Psoas muscle (tissue), 8 donors: ENCODE results near the gene RBMS3. TPM values are rescaled to one million over a fixed set of nuclear protein-coding genes. Genes with fewer than 3 reads are reported as not detected.
A peak's percentile ranks its signal among the peaks of the same experiment; 100 is the strongest.

Source experiments
- ATAC-seq, 4 donors: fragments of 200-7000 bp; cut with Tn5 transposase; one replicate each; pipeline ENCODE4 v1.9.1; 2020; ENCODE audit warnings: moderate library complexity in 3 of 4, mild to moderate bottlenecking in 2 of 4
- DNase-seq, 2 donors: peaks; one replicate each; pipeline ENCODE4 v3.0.0-alpha.2; 2020
- H3K27ac ChIP-seq: fragments of 200-600 bp; one replicate; pipeline ENCODE4 v1.8.0; 2022
- H3K27me3 ChIP-seq, 3 donors: fragments of 200-600 bp in 1 of 3; one replicate each; pipeline versions ENCODE4 v1.6.1 to v1.8.0; 2013 to 2022; ENCODE audit warnings: low read length in 2 of 3, mild to moderate bottlenecking in 2 of 3, moderate library complexity in 1 of 3; ENCODE audit not compliant: insufficient read depth in 3 of 3
- H3K36me3 ChIP-seq, 2 donors: fragments of 200-600 bp in 1 of 2; one replicate each; pipeline versions ENCODE4 v1.6.1 to v1.8.0; 2013 to 2022; ENCODE audit warnings: low read depth in 1 of 2, mild to moderate bottlenecking in 1 of 2, moderate library complexity in 1 of 2; ENCODE audit not compliant: insufficient read depth in 1 of 2
- H3K4me1 ChIP-seq: fragments of 200-600 bp; one replicate; pipeline ENCODE4 v1.8.0; 2022
- H3K4me3 ChIP-seq: fragments of 200-600 bp; one replicate; pipeline ENCODE4 v1.8.0; 2022; ENCODE audit warnings: mild to moderate bottlenecking
- H3K9me3 ChIP-seq: fragments of 200-600 bp; one replicate; pipeline ENCODE4 v1.8.0; 2022
- WGBS, 3 donors: extraction: QIAGEN DNeasy Blood & Tissue Kit; methylation state at CpG; one replicate each; pipeline versions ENCODE4 v1.1.6 to v1.1.7; 2013; 5-methylcytosine and 5-hydroxymethylcytosine counted together
- intact Hi-C, 2 donors: fragments of 100-400 bp; cut with DNase I; formaldehyde crosslinking; loops; one replicate each; pipeline versions ENCODE4 v1.11.0 to v1.14.2; 2022
- polyA plus RNA-seq, 3 donors: library from polyadenylated mRNA; stranded (reverse); fragments of 200-250 nt; gene quantifications; one replicate each; pipeline ENCODE4 v1.2.3, GENCODE V29; 2013
- total RNA-seq, 4 donors: library from RNA; stranded (reverse); fragmentation: NEBNext Ultra II Directional in 2 of 4; extraction: Animal tissue kit (Norgen Biotek cat#: 25700) in 2 of 4; gene quantifications; one replicate each; pipeline versions ENCODE4 v1.2.1 to v1.2.4, GENCODE V29; 2021 to 2023
- TF ChIP-seq, protein P1 (sequence below): fragments of 200-600 bp; IDR thresholded peaks from one replicate; pipeline ENCODE4 v1.8.0; 2022; ENCODE audit warnings: antibody characterized with exemption
- donor health status: healthy with polysubstance abuse.
- donor health status: DM: no; HTN: no; CAD: no; lungs with moderate emphysema.
- donor health status: Bipolar disorder and iron deficiency.
- donor health status: healthy.
- donor health status: DM: yes; HTN: yes; CAD: no.
- donor health status: DM: no; HTN: no; CAD: no.
- donor health status: DM: no; HTN: no; CAD: no.
- donor health status: DM: yes; HTN: yes; CAD: no.

The RBMS3 gene
- total and polyA plus RNA-seq, 7 donors: 3.8 to 34.5 (median 23.5) TPM

- TF ChIP-seq, protein P1, sequence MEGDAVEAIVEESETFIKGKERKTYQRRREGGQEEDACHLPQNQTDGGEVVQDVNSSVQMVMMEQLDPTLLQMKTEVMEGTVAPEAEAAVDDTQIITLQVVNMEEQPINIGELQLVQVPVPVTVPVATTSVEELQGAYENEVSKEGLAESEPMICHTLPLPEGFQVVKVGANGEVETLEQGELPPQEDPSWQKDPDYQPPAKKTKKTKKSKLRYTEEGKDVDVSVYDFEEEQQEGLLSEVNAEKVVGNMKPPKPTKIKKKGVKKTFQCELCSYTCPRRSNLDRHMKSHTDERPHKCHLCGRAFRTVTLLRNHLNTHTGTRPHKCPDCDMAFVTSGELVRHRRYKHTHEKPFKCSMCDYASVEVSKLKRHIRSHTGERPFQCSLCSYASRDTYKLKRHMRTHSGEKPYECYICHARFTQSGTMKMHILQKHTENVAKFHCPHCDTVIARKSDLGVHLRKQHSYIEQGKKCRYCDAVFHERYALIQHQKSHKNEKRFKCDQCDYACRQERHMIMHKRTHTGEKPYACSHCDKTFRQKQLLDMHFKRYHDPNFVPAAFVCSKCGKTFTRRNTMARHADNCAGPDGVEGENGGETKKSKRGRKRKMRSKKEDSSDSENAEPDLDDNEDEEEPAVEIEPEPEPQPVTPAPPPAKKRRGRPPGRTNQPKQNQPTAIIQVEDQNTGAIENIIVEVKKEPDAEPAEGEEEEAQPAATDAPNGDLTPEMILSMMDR: no peak
- WGBS, 3 donors: 85 to 96% (median 86%) methylated on average over 5 of the region's 5 CpGs
- no peak for ATAC-seq
Observed at GRCh38 chr3:29497282-29497681, 216.4 kb downstream of the RBMS3 start.

GRCh38 chr3:29502771-29503170 is 221.9 kb downstream of the RBMS3 start:
- Histone ChIP-seq H3K9me3 (no peaks in the 10 kb centered on the region), H3K27ac (peak overlapping the region; percentile 34), H3K27me3 (no peaks in the 10 kb centered on the region), H3K4me1 (peaks cover 14% of the 10 kb centered on the region), H3K36me3 (no peaks in the 10 kb centered on the region), H3K4me3 (no peak overlapping the region)
- TF ChIP-seq, protein P1: no peak
- no peak for DNase-seq
- ATAC-seq: no peak
- WGBS, 3 donors: 73 to 75% (median 75%) methylated on average over 2 of the region's 2 CpGs
- intact Hi-C loops: no loop called here

More at GRCh38 chr3:29497282-29497681, 216.4 kb downstream of the RBMS3 start:
- intact Hi-C loops: no loop called here
- Histone ChIP-seq H3K27ac (no peak overlapping the region), H3K27me3 (no peaks in the 10 kb centered on the region), H3K36me3 (no peaks in the 10 kb centered on the region), H3K4me3 (no peak overlapping the region), H3K4me1 (no peaks in the 10 kb centered on the region), H3K9me3 (no peaks in the 10 kb centered on the region)
- DNase-seq: no peak

DNA sequence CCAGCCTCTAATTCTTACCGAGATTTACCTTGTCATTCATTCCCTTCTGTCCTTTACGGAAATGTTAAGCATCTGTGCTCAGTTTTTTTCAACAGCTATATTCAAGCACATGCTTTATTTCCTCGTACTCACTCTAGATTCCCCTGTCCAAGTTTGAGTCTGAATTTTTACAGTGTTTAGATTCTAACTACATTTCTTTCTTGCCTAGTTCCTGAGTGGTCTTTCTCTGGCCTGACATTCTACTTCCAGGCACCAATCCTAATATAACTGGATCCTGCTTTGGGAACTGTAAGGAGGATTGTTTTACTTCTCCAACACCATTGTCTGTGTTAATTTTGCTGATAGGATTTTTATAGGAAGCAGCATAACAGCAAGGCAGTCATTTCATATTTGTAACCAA is 222.4 kb downstream of the RBMS3 start:
- Histone ChIP-seq H3K36me3 (no peaks in the 10 kb centered on the region), H3K27ac (peak overlapping the region; percentile 34), H3K4me1 (peaks cover 14% of the 10 kb centered on the region), H3K27me3 (no peaks in the 10 kb centered on the region), H3K9me3 (no peaks in the 10 kb centered on the region), H3K4me3 (no peak overlapping the region)
- DNase-seq: no peak
- intact Hi-C loops: no loop called here
- 37 to 71% (median 37%) methylated on average over 3 of the region's 3 CpGs for WGBS, 3 donors
- TF ChIP-seq, protein P1: no peak
- no peak for ATAC-seq

DNA sequence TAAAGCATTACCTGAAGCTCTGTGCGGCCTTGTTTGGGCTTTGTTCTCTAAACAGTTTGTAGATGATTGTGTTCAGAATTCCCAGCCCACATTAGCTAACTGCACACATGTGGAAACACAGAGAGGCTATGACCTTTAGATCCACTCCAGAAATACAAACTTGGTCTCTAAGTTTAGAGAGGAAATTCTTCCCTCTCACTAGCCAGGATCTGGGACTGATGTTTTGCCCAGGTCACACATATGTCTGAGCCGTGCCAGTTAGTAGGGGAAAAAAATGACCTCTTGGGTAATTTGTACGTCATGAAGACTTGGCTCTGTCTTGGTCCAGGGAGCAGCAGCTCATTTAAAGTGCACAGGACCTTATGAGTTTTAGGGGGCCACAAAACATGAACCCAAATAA is 223.1 kb downstream of the RBMS3 start:
- WGBS, 3 donors: 25 to 30% (median 29%) methylated on average over 3 of the region's 3 CpGs
- peak in 1 of 2 donors; percentile 16 for DNase-seq
- TF ChIP-seq, protein P1: no peak
- H3K4me3 ChIP-seq: no peak overlapping the region
- H3K9me3 ChIP-seq: no peaks in the 10 kb centered on the region
- intact Hi-C loops: no loop called here
- peak; percentile 65 to 93 (median 85) for ATAC-seq
- peak overlapping the region; percentile 34 for H3K27ac ChIP-seq
- no peaks in the 10 kb centered on the region for H3K27me3 ChIP-seq
- peaks cover 14% of the 10 kb centered on the region for H3K4me1 ChIP-seq
- H3K36me3 ChIP-seq: no peaks in the 10 kb centered on the region

GRCh38 chr3:29506502-29506901 is 225.6 kb downstream of the RBMS3 start:
- Histone ChIP-seq H3K4me1 (peaks cover 20% of the 10 kb centered on the region), H3K36me3 (no peaks in the 10 kb centered on the region), H3K4me3 (no peak overlapping the region), H3K9me3 (no peaks in the 10 kb centered on the region), H3K27me3 (no peaks in the 10 kb centered on the region), H3K27ac (no peak overlapping the region)
- WGBS, 3 donors: 74 to 81% (median 80%) methylated on average over 3 of the region's 3 CpGs
- ATAC-seq: no peak
- DNase-seq: no peak
- TF ChIP-seq, protein P1: no peak
- intact Hi-C loops: no loop called here
